Astrocyte (in vitro differentiated cells and primary cell): ENCODE data around the gene MYRIP.

Source experiments
- EZH2 ChIP-seq: IDR thresholded peaks from 2 replicates; pipeline ENCODE4 v1.6.1; 2012; ENCODE audit warnings: mild to moderate bottlenecking, low read length, inconsistent platforms; ENCODE audit not compliant: insufficient read depth
- TF ChIP-seq, protein P1 (sequence below): IDR thresholded peaks from 2 replicates; pipeline ENCODE4 v1.5.1; 2011; ENCODE audit warnings: low read depth, mild to moderate bottlenecking, inconsistent platforms, low read length, moderate library complexity; ENCODE audit not compliant: insufficient read depth

- TF ChIP-seq, protein P1, sequence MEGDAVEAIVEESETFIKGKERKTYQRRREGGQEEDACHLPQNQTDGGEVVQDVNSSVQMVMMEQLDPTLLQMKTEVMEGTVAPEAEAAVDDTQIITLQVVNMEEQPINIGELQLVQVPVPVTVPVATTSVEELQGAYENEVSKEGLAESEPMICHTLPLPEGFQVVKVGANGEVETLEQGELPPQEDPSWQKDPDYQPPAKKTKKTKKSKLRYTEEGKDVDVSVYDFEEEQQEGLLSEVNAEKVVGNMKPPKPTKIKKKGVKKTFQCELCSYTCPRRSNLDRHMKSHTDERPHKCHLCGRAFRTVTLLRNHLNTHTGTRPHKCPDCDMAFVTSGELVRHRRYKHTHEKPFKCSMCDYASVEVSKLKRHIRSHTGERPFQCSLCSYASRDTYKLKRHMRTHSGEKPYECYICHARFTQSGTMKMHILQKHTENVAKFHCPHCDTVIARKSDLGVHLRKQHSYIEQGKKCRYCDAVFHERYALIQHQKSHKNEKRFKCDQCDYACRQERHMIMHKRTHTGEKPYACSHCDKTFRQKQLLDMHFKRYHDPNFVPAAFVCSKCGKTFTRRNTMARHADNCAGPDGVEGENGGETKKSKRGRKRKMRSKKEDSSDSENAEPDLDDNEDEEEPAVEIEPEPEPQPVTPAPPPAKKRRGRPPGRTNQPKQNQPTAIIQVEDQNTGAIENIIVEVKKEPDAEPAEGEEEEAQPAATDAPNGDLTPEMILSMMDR = no peak
- TF ChIP-seq EZH2 = no peak
Measured at GRCh38 chr3:40099871-40100270, 290.5 kb downstream of the MYRIP start.
